Right cardiac atrium (tissue), 5 donors: ENCODE results near the gene CRHR1. TPM values are rescaled to one million over a fixed set of nuclear protein-coding genes. Genes with fewer than 3 reads are reported as not detected.

Source experiments
- ATAC-seq, 2 donors: fragments of 200-7000 bp; cut with Tn5 transposase; one replicate each; pipeline versions ENCODE4 v1.8.0 to v1.9.1; 2020; ENCODE audit warnings: moderate library complexity in 2 of 2, mild to moderate bottlenecking in 1 of 2
- DNase-seq, 3 donors: peaks; one replicate each; pipeline ENCODE4 v3.0.0-alpha.2; 2020
- H3K27ac ChIP-seq: one replicate; pipeline ENCODE4 v1.5.1; 2013; ENCODE audit warnings: mild to moderate bottlenecking, low read length, control low read depth, moderate library complexity
- H3K27me3 ChIP-seq: one replicate; pipeline ENCODE4 v1.6.1; 2013; ENCODE audit not compliant: control insufficient read depth, insufficient read depth
- H3K4me1 ChIP-seq: one replicate; pipeline ENCODE4 v1.6.1; 2013; ENCODE audit warnings: low read length; ENCODE audit not compliant: control insufficient read depth, insufficient read depth
- H3K4me3 ChIP-seq: one replicate; pipeline ENCODE4 v1.5.1; 2013; ENCODE audit warnings: low read length, control low read depth
- H3K9me3 ChIP-seq: one replicate; pipeline ENCODE4 v1.6.1; 2013; ENCODE audit warnings: low read length; ENCODE audit not compliant: control insufficient read depth
- WGBS: extraction: QIAGEN DNeasy Blood & Tissue Kit; methylation state at CpG from one replicate; pipeline ENCODE4 v1.1.7; 2013; 5-methylcytosine and 5-hydroxymethylcytosine counted together
- intact Hi-C, 4 donors: fragments of 100-400 bp; cut with DNase I; formaldehyde crosslinking; loops; one replicate each; pipeline versions ENCODE4 v1.11.0 to v1.14.0; 2022 to 2023
- polyA plus RNA-seq: library from polyadenylated mRNA; stranded (reverse); fragments of 200-250 nt; gene quantifications from one replicate; pipeline ENCODE4 v1.2.3, GENCODE V29; 2013
- total RNA-seq, 4 donors: library from RNA; stranded (reverse); fragmentation: NEBNext Ultra II Directional; extraction: Animal tissue kit (Norgen Biotek cat#: 25700); gene quantifications; one replicate each; pipeline ENCODE4 v1.2.1, GENCODE V29; 2021
- donor health status: healthy with polysubstance abuse.
- donor health status: DM: no; HTN: yes; CAD: no.
- donor health status: DM: no; HTN: no; CAD: no.
- donor health status: DM: no; HTN: yes; CAD: no; lungs with severe emphysema.
- donor health status: DM: yes; HTN: yes; CAD: no.

CRHR1 gene
- total and polyA plus RNA-seq, 5 donors: not detected

- Histone ChIP-seq H3K4me1 (no peaks in the 10 kb centered on the region), H3K9me3 (no peaks in the 10 kb centered on the region), H3K4me3 (no peak overlapping the region), H3K27ac (no peak overlapping the region), H3K27me3 (no peaks in the 10 kb centered on the region)
- intact Hi-C loops: no loop called here
- DNase-seq (no peak), ATAC-seq (no peak)
- WGBS: 55% methylated on average over 11 of the region's 11 CpGs
Measured at GRCh38 chr17:45790296-45790922, 6.3 kb downstream of the CRHR1 start.

DNA sequence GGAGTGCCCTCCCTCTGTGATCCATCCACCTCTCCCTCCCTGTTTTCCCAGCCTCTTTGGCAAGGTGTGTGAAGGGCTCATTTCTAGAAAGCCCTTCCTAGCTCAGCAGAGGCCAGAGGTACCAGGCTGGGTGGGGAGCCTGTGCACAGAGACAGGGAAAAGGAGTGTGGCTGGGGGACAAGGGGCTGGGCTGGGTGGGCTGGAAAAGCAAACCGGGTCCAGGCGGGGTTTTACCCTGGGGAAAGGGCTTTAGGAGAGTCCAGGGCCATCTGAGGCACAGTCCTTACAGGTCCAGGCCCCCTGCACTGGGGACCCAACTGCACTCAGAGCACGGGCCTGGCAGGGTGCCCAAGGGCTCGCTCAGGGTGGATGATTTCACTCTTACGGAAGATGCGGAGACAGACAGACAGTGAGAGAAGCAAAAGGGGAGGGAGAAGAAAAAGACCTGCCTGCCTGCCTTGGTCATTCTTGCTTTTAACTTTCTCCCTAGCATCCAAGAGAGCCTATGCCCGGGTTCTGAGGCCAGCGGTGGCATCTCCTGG, 7.0 kb downstream of the CRHR1 start:
- no peak for ATAC-seq
- Histone ChIP-seq H3K27ac (no peak overlapping the region), H3K9me3 (no peaks in the 10 kb centered on the region), H3K4me3 (no peak overlapping the region), H3K27me3 (no peaks in the 10 kb centered on the region), H3K4me1 (no peaks in the 10 kb centered on the region)
- DNase-seq: no peak
- intact Hi-C loops: no loop called here
- WGBS: 36% methylated on average over 8 of the region's 8 CpGs

DNA sequence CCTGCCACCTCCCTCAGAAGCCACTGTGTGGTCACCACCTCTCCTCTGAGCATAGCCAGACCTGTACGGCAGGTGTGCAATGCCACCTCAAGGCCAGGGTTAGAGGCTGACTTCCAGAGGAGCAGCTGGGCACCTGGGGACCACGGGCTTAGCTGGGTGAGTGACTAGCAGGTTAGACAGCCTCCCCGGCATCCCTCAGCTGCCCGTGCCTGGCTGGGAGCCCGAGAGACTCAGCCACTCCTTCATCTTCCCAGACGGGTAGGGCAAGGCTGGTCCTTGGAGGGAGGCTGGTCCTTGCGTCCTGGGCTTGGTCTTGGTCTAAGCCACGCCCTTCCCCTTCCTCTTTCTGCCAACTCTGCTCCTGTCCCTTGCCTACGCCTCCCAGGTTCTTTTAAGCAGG, 7.8 kb downstream of the CRHR1 start:
- H3K27me3 ChIP-seq: no peaks in the 10 kb centered on the region

DNA sequence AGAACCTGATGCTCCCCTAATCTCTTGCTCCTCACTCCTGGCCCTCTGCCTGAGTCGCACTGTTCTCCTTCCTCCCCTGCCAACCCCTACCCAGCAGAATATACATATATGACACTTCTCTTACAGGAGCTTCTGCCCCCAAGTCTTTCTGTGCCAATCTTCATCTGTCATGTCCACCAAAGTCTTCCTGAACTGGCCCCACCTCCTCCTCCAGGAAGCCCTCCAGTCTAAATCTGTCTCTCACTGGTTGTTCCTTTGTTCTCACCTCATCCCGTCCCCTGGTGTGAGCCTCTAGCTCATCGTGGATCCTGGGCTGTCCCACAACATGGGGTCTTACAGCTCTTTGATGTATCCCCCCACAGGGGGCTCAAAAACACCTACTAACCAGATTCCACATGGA, 8.3 kb downstream of the CRHR1 start:
- intact Hi-C loops: no loop called here
- Histone ChIP-seq H3K9me3 (no peaks in the 10 kb centered on the region), H3K27me3 (no peaks in the 10 kb centered on the region), H3K4me1 (no peaks in the 10 kb centered on the region), H3K4me3 (no peak overlapping the region), H3K27ac (no peak overlapping the region)
- DNase-seq (no peak), ATAC-seq (no peak)
- 43% methylated on average over 3 of the region's 3 CpGs for WGBS

More for the DNA sequence above, 7.8 kb downstream of the CRHR1 start:
- 48% methylated on average over 9 of the region's 9 CpGs for WGBS
- ATAC-seq: no peak
- Histone ChIP-seq H3K27ac (no peak overlapping the region), H3K4me1 (no peaks in the 10 kb centered on the region), H3K4me3 (no peak overlapping the region), H3K9me3 (no peaks in the 10 kb centered on the region)
- intact Hi-C loops: no loop called here
- no peak for DNase-seq

- ATAC-seq (no peak), DNase-seq (no peak)
- intact Hi-C loops: no loop called here
- no peaks in the 10 kb centered on the region for H3K27me3 ChIP-seq
- H3K27ac ChIP-seq: no peak overlapping the region
- H3K4me3 ChIP-seq: no peak overlapping the region
- WGBS: 55% methylated on average over 22 of the region's 22 CpGs
- H3K4me1 ChIP-seq: no peaks in the 10 kb centered on the region
- H3K9me3 ChIP-seq: no peaks in the 10 kb centered on the region
Measured at GRCh38 chr17:45792995-45793755, 9.1 kb downstream of the CRHR1 start.

- no peak overlapping the region for H3K4me3 ChIP-seq
- no peak for ATAC-seq
- no peak for DNase-seq
- H3K4me1 ChIP-seq: no peaks in the 10 kb centered on the region
- H3K27ac ChIP-seq: no peak overlapping the region
- 86% methylated on average over 8 of the region's 8 CpGs for WGBS
- H3K9me3 ChIP-seq: no peaks in the 10 kb centered on the region
- no peaks in the 10 kb centered on the region for H3K27me3 ChIP-seq
- intact Hi-C loops: no loop called here
Measured at GRCh38 chr17:45793999-45794540, 9.9 kb downstream of the CRHR1 start.

DNA sequence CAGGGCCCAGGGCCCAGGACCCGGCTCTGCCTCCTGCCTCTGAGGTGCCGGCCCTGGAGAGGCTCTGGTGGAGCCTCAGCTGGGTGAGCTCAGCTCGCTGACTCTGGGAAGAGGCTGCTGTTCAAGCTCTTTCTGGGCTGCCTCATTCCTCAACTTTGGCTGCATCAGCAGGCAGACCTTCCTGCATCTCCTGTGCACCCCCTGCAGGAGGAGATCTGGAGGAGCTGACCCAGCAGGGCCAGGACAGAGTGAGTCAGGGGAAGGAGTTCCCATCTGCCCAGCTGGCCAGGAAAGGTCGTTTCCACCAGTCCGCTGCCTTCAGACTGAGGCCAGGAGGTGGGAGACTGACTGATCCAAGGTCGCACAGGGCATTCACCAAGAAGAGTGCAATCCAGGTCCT, 10.7 kb downstream of the CRHR1 start:
- DNase-seq (no peak), ATAC-seq (no peak)
- H3K27me3 ChIP-seq: no peaks in the 10 kb centered on the region
- intact Hi-C loops: no loop called here
- H3K4me3 ChIP-seq: no peak overlapping the region
- no peaks in the 10 kb centered on the region for H3K4me1 ChIP-seq
- 63% methylated on average over 6 of the region's 6 CpGs for WGBS
- H3K9me3 ChIP-seq: no peaks in the 10 kb centered on the region
- H3K27ac ChIP-seq: no peak overlapping the region

DNA sequence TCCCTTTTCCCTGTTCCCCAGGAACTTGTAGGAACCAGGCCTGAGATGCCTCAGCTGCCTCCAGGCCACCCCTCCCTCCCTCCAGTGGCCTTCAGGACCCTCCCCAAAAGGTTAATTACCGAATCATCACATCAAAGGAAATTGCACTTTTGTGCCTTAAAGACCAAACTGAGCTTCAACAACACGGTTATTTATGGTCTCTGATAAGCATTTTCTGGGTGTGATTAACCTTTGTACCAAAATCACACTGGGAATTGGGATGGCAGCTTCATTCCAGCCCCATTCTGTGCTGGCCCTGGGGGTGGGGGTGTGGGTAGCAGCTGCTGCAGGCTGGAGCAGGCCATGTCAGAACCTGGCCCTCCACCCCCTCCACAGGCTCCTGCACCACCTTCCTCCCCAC, 16.7 kb downstream of the CRHR1 start:
- Histone ChIP-seq H3K9me3 (no peaks in the 10 kb centered on the region), H3K4me1 (no peaks in the 10 kb centered on the region), H3K27ac (no peak overlapping the region), H3K27me3 (no peaks in the 10 kb centered on the region), H3K4me3 (no peak overlapping the region)
- DNase-seq: no peak
- 32% methylated on average over 2 of the region's 2 CpGs for WGBS
- no peak for ATAC-seq
- intact Hi-C loops: no loop called here

DNA sequence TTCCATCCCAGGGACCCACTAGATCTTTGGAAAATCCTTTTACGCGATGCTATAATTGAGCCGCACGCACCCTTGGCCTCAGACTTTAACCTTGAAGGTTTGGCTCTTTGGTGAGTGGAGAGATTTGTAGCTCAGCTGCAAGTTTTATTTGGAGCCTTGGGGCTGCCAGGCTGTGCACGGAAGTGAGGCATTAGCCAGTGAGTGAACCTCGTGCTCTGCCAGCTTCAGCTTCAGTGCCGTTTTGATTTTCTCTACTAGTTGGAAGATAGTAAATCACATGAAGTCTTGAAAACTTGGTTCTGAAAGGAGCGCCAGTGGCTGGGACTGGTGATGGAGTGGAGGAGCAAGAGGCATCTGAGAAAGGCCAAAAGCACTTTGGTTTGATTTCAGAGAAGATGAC, 17.3 kb downstream of the CRHR1 start:
- Histone ChIP-seq H3K4me1 (no peaks in the 10 kb centered on the region), H3K4me3 (no peak overlapping the region), H3K27ac (no peak overlapping the region), H3K27me3 (no peaks in the 10 kb centered on the region), H3K9me3 (no peaks in the 10 kb centered on the region)
- intact Hi-C loops: no loop called here
- no peak for DNase-seq
- 74% methylated on average over 8 of the region's 8 CpGs for WGBS
- ATAC-seq: no peak

- WGBS: 88% methylated on average over 1 of the region's 1 CpG
- DNase-seq (no peak), ATAC-seq (no peak)
- intact Hi-C loops: no loop called here
- Histone ChIP-seq H3K4me1 (no peaks in the 10 kb centered on the region), H3K27me3 (no peaks in the 10 kb centered on the region), H3K9me3 (no peaks in the 10 kb centered on the region), H3K27ac (no peak overlapping the region), H3K4me3 (no peak overlapping the region)
Measured at GRCh38 chr17:45808845-45809244, 24.7 kb downstream of the CRHR1 start.

GRCh38 chr17:45809499-45809898, 25.4 kb downstream of the CRHR1 start:
- intact Hi-C loops: no loop called here
- peak in 1 of 3 donors; percentile 27 for DNase-seq
- Histone ChIP-seq H3K4me3 (no peak overlapping the region), H3K4me1 (no peaks in the 10 kb centered on the region), H3K27ac (no peak overlapping the region), H3K9me3 (no peaks in the 10 kb centered on the region), H3K27me3 (no peaks in the 10 kb centered on the region)
- ATAC-seq: peak in 1 of 2 donors; percentile 17
- WGBS: 69% methylated on average over 15 of the region's 15 CpGs
